HEK293T (cell line): Measurements from ENCODE around the gene CYP2B6.
"Not testable (repeated sequence)": the region's sequence is repeated elsewhere in the genome, so short reads cannot be mapped to it uniquely, and the experiment has no call there.

Experiments used
- CTCF ChIA-PET: fragments of 350-600 bp; formaldehyde crosslinking; extraction: SDS; loops from one replicate; lab custom pipeline; 2021; ENCODE audit warnings: antibody characterized with exemption, inconsistent platforms; lab: Yijun Ruan, JAX
- POLR2A ChIA-PET: fragments of 350-600 bp; formaldehyde crosslinking; extraction: SDS; loops from one replicate; lab custom pipeline; 2020; ENCODE audit warnings: antibody characterized with exemption, inconsistent platforms; lab: Yijun Ruan, JAX
- DNase-seq: peaks from one replicate; pipeline ENCODE4 v3.0.0; 2012; ENCODE audit warnings: mixed read lengths; ENCODE audit errors: extremely low spot score
- ARNT ChIP-seq: fragments of 450-650 bp; IDR thresholded peaks from 2 replicates; pipeline ENCODE4 v1.6.1; 2017; ENCODE audit warnings: mild to moderate bottlenecking
- BHLHE40 ChIP-seq: fragments of 450-650 bp; IDR thresholded peaks from 2 replicates; pipeline ENCODE4 v1.6.1; 2016; ENCODE audit warnings: mild to moderate bottlenecking, moderate library complexity, borderline replicate concordance
- CTBP1 ChIP-seq: fragments of 450-650 bp; IDR thresholded peaks from 2 replicates; pipeline ENCODE4 v1.6.1; 2016; ENCODE audit warnings: borderline replicate concordance
- ELF4 ChIP-seq: fragments of 450-650 bp; IDR thresholded peaks from 2 replicates; pipeline ENCODE4 v1.6.1; 2017; ENCODE audit warnings: antibody characterized with exemption
- FOXA1 ChIP-seq: fragments of 450-650 bp; IDR thresholded peaks from 2 replicates; pipeline ENCODE4 v1.6.1; 2016; ENCODE audit warnings: mild to moderate bottlenecking
- FOXK2 ChIP-seq: fragments of 450-650 bp; IDR thresholded peaks from 2 replicates; pipeline ENCODE4 v1.6.1; 2016; ENCODE audit warnings: mild to moderate bottlenecking
- FOXM1 ChIP-seq: fragments of 450-650 bp; IDR thresholded peaks from 2 replicates; pipeline ENCODE4 v1.6.1; 2017; ENCODE audit warnings: mild to moderate bottlenecking, borderline replicate concordance
- HDGF ChIP-seq: fragments of 450-650 bp; IDR thresholded peaks from 2 replicates; pipeline ENCODE4 v1.6.1; 2017; ENCODE audit warnings: antibody characterized with exemption, borderline replicate concordance
- L3MBTL2 ChIP-seq: fragments of 450-650 bp; conservative IDR thresholded peaks from 2 replicates; pipeline ENCODE4 v1.6.1; 2016; ENCODE audit warnings: mild to moderate bottlenecking
- LEF1 ChIP-seq: fragments of 450-650 bp; IDR thresholded peaks from 2 replicates; pipeline ENCODE4 v1.6.1; 2017; ENCODE audit warnings: mild to moderate bottlenecking, borderline replicate concordance
- NFRKB ChIP-seq: fragments of 450-650 bp; IDR thresholded peaks from 2 replicates; pipeline ENCODE4 v1.6.1; 2016; ENCODE audit warnings: mild to moderate bottlenecking, moderate library complexity
- SP1 ChIP-seq: fragments of 450-650 bp; IDR thresholded peaks from 2 replicates; pipeline ENCODE4 v1.6.1; 2017
- SUZ12 ChIP-seq: fragments of 450-650 bp; IDR thresholded peaks from 2 replicates; pipeline ENCODE4 v1.6.1; 2016; ENCODE audit warnings: mild to moderate bottlenecking
- TARDBP ChIP-seq: fragments of 450-650 bp; IDR thresholded peaks from 2 replicates; pipeline ENCODE4 v1.6.1; 2016
- ZNF384 ChIP-seq: fragments of 450-650 bp; IDR thresholded peaks from 2 replicates; pipeline ENCODE4 v1.6.1; 2016
- TF ChIP-seq, protein P1 (sequence below): fragments of 450-650 bp; IDR thresholded peaks from 2 replicates; pipeline ENCODE4 v1.6.1; 2016

CYP2B6 gene

GRCh38 chr19:40954573-40954972, 36.5 kb upstream of the CYP2B6 start:
- no peak for TF ChIP-seq SP1
- no peak for TF ChIP-seq LEF1
- no peak for TF ChIP-seq FOXA1
- TF ChIP-seq, protein P1, sequence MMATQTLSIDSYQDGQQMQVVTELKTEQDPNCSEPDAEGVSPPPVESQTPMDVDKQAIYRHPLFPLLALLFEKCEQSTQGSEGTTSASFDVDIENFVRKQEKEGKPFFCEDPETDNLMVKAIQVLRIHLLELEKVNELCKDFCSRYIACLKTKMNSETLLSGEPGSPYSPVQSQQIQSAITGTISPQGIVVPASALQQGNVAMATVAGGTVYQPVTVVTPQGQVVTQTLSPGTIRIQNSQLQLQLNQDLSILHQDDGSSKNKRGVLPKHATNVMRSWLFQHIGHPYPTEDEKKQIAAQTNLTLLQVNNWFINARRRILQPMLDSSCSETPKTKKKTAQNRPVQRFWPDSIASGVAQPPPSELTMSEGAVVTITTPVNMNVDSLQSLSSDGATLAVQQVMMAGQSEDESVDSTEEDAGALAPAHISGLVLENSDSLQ: no peak
- no peak for TF ChIP-seq ARNT
- TF ChIP-seq L3MBTL2: no peak
- no peak for TF ChIP-seq NFRKB
- TF ChIP-seq HDGF: no peak
- TF ChIP-seq SUZ12: no peak
- TF ChIP-seq BHLHE40: no peak
- TF ChIP-seq CTBP1: no peak
- no peak for TF ChIP-seq FOXK2
- no peak for TF ChIP-seq TARDBP
- no peak for TF ChIP-seq FOXM1
- no peak for TF ChIP-seq ELF4
- DNase-seq: no peak
- ChIA-PET CTCF (no interaction called here), POLR2A (no interaction called here)

DNA sequence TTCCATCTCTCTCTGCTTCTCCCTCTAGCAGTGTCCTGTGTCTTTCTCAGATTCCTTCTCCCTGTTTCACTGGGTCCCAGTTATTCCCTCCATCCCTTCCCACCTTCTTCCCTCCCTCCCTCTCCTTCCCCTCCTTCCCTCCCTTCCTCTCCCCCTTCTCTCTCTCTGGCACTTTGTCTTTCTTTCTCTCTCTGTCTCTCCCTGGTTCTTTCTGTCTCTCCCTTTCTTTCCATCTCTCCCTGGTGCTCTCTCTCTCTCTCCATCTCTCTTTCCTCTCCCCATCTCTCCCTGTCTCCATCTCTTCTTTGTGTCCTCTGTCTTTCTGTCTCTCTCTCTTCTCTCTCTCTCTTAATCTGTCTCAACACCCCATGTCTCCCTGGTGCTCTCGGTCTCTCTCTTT, 31.7 kb upstream of the CYP2B6 start:
- DNase-seq: no peak
- TF ChIP-seq CTBP1 (no peak), FOXK2 (no peak), SP1 (no peak), ARNT (no peak), FOXM1 (no peak), HDGF (no peak), BHLHE40 (no peak), L3MBTL2 (no peak), ELF4 (no peak), LEF1 (no peak), ZNF384 (no peak), TARDBP (no peak), NFRKB (no peak)
- ChIA-PET POLR2A (no interaction called here), CTCF (no interaction called here)

DNA sequence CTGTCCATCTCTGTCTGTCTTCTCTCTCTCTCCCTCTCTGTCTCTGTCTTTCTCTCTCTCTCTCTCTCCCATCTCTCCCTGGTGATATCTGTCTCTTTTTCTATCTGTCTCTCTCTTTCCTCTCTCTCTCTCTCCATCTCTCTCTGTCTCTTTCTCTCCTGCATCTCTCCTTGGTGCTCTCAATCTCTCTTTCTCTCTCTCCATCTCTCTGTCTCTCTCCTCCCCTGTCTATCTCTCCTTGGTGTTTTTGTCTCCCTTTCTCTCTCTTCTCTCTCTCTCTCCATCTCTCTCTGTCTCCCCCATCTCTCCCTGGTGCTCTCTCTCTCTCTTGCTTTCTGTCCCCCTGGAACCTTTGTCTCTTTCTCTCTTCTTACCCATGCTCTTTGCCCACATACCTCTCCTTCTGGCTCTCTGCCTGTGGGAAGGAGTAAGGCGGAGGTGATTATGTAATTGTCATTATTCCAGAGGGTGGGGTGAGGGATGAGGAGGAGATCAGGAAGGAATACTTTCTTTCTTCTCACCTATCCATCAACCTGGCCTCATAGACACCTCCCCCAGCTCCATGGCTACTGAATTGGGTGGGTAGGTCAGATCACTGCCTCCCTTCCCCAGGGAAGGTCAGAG, 30.9 kb upstream of the CYP2B6 start:
- DNase-seq: no peak
- no peak for TF ChIP-seq ARNT
- no peak for TF ChIP-seq SUZ12
- no peak for TF ChIP-seq L3MBTL2
- no peak for TF ChIP-seq ZNF384
- no peak for TF ChIP-seq LEF1
- no peak for TF ChIP-seq ELF4
- no peak for TF ChIP-seq SP1
- no peak for TF ChIP-seq NFRKB
- TF ChIP-seq TARDBP: no peak
- TF ChIP-seq HDGF: no peak
- no peak for TF ChIP-seq FOXM1
- TF ChIP-seq, protein P1: no peak
- TF ChIP-seq FOXK2: no peak
- no peak for TF ChIP-seq CTBP1
- TF ChIP-seq FOXA1: no peak
- no peak for TF ChIP-seq BHLHE40
- ChIA-PET POLR2A (no interaction called here), CTCF (no interaction called here)

GRCh38 chr19:40960780-40961179, 30.3 kb upstream of the CYP2B6 start:
- ChIA-PET CTCF (no interaction called here), POLR2A (no interaction called here)
- DNase-seq: no peak
- TF ChIP-seq TARDBP: no peak
- no peak for TF ChIP-seq FOXK2
- TF ChIP-seq BHLHE40: no peak
- TF ChIP-seq LEF1: no peak
- no peak for TF ChIP-seq L3MBTL2
- TF ChIP-seq ELF4: no peak
- no peak for TF ChIP-seq SUZ12
- no peak for TF ChIP-seq CTBP1
- TF ChIP-seq FOXM1: no peak

- no peak for DNase-seq
- CTCF ChIA-PET: no interaction called here
- no peak for TF ChIP-seq NFRKB
- POLR2A ChIA-PET: no interaction called here
Observed at GRCh38 chr19:40962460-40962961, 28.6 kb upstream of the CYP2B6 start.

- DNase-seq, POLR2A ChIA-PET, CTCF ChIA-PET: not testable (repeated sequence)
Observed at GRCh38 chr19:40964361-40964760, 26.7 kb upstream of the CYP2B6 start.

DNA sequence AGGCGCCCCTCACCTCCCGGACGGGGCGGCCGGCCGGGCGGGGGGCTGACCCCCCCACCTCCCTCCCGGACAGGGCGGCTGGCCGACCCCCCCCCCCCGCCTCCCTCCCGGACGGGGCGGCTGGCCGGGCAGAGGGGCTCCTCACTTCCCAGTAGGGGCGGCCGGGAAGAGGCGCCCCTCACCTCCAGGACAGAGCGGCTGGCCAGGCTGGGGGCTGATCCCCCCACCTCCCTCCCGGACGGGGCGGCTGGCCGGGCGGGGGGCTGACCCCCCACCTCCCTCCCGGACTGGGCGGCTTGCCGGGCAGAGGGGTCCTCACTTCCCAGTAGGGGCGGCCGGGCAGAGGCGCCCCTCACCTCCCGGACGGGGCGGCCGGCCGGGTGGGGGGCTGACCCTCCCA, 25.7 kb upstream of the CYP2B6 start:
- CTCF ChIA-PET, POLR2A ChIA-PET, DNase-seq: not testable (repeated sequence)

- CTCF ChIA-PET, POLR2A ChIA-PET, DNase-seq: not testable (repeated sequence)
Observed at GRCh38 chr19:40966591-40966990, 24.5 kb upstream of the CYP2B6 start.

GRCh38 chr19:40968065-40968464, 23.0 kb upstream of the CYP2B6 start:
- CTCF ChIA-PET, POLR2A ChIA-PET, DNase-seq: not testable (repeated sequence)

- DNase-seq, CTCF ChIA-PET, POLR2A ChIA-PET: not testable (repeated sequence)
Observed at GRCh38 chr19:40969721-40970120, 21.4 kb upstream of the CYP2B6 start.

GRCh38 chr19:40970396-40971345, 20.4 kb upstream of the CYP2B6 start:
- POLR2A ChIA-PET, DNase-seq, CTCF ChIA-PET: not testable (repeated sequence)
